Uterus (tissue), 2 donors: ENCODE results near the gene TTLL4.

Source experiments
- POLR2A ChIP-seq, 2 donors: fragments of 450-650 bp; IDR thresholded peaks; one replicate each; pipeline ENCODE4 v1.6.1; 2016; ENCODE audit warnings: antibody characterized with exemption in 2 of 2, mild to moderate bottlenecking in 1 of 2, moderate library complexity in 1 of 2
- TF ChIP-seq, protein P1 (sequence below), 4 experiments: fragments of 200-600 bp in 2 of 4; fragments of 450-650 bp in 2 of 4; sonication (generic) in 2 of 4; IDR thresholded peaks; one replicate each; pipeline ENCODE4 v1.5.1; 2016 to 2019; ENCODE audit warnings: antibody characterized with exemption in 4 of 4, mild to moderate bottlenecking in 2 of 4, moderate library complexity in 1 of 4

DNA sequence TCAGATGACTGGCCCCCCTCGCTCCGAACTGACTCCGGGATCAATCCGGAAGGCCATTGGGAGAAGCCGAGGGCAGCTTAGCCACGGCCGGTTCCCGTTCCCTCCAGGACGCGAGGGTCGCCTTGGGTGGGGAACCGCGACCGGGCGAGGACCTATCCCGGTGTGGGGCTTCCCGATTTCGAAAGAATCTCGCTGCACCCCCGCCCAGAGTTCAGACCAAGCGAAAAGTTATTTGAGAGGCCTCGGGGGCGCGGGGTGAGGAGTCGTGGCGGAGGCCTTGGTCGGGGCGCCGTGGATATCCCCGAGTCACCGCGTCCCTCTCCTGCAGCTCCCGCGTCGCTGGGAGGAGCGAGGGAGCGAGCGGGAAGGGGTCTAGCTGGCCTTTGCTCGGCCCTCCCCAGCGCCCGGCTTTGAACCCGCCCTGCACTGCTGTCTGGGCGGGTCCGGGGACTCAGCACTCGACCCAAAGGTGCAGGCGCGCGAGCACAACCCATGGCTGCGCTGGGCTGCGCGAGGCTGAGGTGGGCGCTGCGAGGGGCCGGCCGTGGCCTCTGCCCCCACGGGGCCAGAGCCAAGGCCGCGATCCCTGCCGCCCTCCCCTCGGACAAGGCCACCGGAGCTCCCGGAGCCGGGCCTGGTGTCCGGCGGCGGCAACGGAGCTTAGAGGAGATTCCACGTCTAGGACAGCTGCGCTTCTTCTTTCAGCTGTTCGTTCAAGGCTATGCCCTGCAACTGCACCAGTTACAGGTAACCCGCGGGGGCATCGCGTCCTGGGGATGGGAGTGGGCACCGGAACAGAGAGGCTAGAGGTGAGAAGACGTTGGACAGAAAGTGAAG, 71.3 kb downstream of the TTLL4 start, which contains the start of gene CYP27A1:
- TF ChIP-seq, protein P1, sequence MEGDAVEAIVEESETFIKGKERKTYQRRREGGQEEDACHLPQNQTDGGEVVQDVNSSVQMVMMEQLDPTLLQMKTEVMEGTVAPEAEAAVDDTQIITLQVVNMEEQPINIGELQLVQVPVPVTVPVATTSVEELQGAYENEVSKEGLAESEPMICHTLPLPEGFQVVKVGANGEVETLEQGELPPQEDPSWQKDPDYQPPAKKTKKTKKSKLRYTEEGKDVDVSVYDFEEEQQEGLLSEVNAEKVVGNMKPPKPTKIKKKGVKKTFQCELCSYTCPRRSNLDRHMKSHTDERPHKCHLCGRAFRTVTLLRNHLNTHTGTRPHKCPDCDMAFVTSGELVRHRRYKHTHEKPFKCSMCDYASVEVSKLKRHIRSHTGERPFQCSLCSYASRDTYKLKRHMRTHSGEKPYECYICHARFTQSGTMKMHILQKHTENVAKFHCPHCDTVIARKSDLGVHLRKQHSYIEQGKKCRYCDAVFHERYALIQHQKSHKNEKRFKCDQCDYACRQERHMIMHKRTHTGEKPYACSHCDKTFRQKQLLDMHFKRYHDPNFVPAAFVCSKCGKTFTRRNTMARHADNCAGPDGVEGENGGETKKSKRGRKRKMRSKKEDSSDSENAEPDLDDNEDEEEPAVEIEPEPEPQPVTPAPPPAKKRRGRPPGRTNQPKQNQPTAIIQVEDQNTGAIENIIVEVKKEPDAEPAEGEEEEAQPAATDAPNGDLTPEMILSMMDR (IDR thresholded peaks at IDR 0.05): no peak
- peak in 1 of 2 donors; percentile 25 for TF ChIP-seq POLR2A (IDR thresholded peaks at IDR 0.05)
